ENCODE measurements around the gene ONECUT1. TPM values are rescaled to one million over a fixed set of nuclear protein-coding genes. Genes with fewer than 3 reads are reported as not detected.

The ONECUT1 gene
- not detected in 2 replicates for total RNA-seq

DNA sequence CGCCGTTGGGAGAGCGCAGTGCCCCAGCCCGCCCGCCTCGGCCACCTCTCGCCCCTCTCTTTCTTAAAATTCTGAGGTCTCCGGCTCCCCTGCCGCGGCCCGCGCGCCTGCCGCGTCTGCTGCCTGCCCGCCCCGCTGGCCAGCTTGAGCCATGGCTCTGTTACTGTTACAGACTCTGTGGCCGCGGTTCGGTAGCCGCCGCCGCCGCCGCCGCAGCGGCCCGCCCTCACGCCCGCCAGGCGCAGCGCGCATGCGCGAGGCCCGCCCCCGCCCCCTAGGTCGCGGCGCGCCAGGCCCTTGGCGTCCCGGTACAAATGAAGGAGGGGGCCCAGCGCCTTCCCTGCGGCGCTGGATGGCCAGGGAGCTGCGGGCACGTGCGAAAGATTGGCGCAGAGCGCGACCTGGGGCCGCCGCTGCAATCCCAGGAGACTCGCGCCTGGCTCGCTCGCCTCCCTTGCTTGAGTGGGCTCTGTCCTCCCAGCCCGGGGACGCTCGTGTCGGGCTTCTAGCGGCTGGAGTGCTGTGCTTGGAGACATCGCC is at the start of gene ONECUT1:
TSS of gene ONECUT1 (minus strand) at position 168 of the 540 bp plus-strand sequence. CDS start 452 bp downstream, outside the sequence.

Other genes with a start within 250 kb of the ONECUT1 start
- 71.8 and 197 TPM in 2 replicates for gene ARPP19, start 221.3 kb downstream of the ONECUT1 start, total RNA-seq
- gene ATOSA, start 110.9 kb downstream of the ONECUT1 start, total RNA-seq = 16.9 and 19.8 TPM in 2 replicates

Data from placental pericyte (primary cell).